Common myeloid progenitor, CD34-positive (primary cell): ENCODE measurements around the gene DNAJB14. TPM values are rescaled to one million over a fixed set of nuclear protein-coding genes. Genes with fewer than 3 reads are reported as not detected.

ENCODE experiments used
- CTCF ChIA-PET: fragments of 350-600 bp; sonication (Branson Sonifier 250); formaldehyde crosslinking; loops from one replicate; lab custom pipeline; 2021; ENCODE audit warnings: antibody characterized with exemption; lab: Charles Lee
- POLR2A ChIA-PET: fragments of 350-600 bp; sonication (Branson Sonifier 250); formaldehyde crosslinking; loops from one replicate; lab custom pipeline; 2021; ENCODE audit warnings: antibody characterized with exemption; lab: Charles Lee
- DNase-seq, 3 donors: peaks; one replicate each; pipeline versions ENCODE4 v3.0.0 to v3.0.0-alpha.2; 2013
- H3K27ac ChIP-seq, 2 experiments: 1 replicate in 1 of 2; 2 replicates in 1 of 2; pipeline ENCODE4 v1.7.0; 2013; ENCODE audit warnings: inconsistent platforms in 2 of 2, low read length in 2 of 2, mild to moderate bottlenecking in 2 of 2, low read depth in 1 of 2, moderate library complexity in 1 of 2; ENCODE audit not compliant: severe bottlenecking in 2 of 2, insufficient read depth in 1 of 2, poor library complexity in 1 of 2
- H3K27me3 ChIP-seq, 5 experiments: replicated peaks in 2 of 5; 1 replicate in 3 of 5; 2 replicates in 2 of 5; pipeline versions ENCODE4 v1.6.1 to v1.7.0; 2013; ENCODE audit warnings: low read length in 4 of 5, mild to moderate bottlenecking in 2 of 5, moderate library complexity in 2 of 5, inconsistent platforms in 1 of 5; ENCODE audit not compliant: insufficient read depth in 5 of 5, control insufficient read depth in 4 of 5
- H3K36me3 ChIP-seq, 4 experiments: 1 replicate in 2 of 4; 2 replicates in 2 of 4; pipeline versions ENCODE4 v1.6.1 to v1.7.0; 2013; ENCODE audit warnings: low read length in 3 of 4, control low read depth in 1 of 4, mild to moderate bottlenecking in 1 of 4; ENCODE audit not compliant: control insufficient read depth in 4 of 4, insufficient read depth in 4 of 4
- H3K4me1 ChIP-seq, 4 experiments: 1 replicate in 3 of 4; 2 replicates in 1 of 4; pipeline versions ENCODE4 v1.6.1 to v1.7.1; 2013; ENCODE audit warnings: low read length in 3 of 4, mild to moderate bottlenecking in 3 of 4, control low read depth in 1 of 4, inconsistent platforms in 1 of 4, moderate library complexity in 1 of 4; ENCODE audit not compliant: control insufficient read depth in 4 of 4, insufficient read depth in 4 of 4; ENCODE audit errors: control extremely low read depth in 1 of 4
- H3K4me3 ChIP-seq, 7 experiments: 1 replicate in 4 of 7; 2 replicates in 3 of 7; pipeline versions ENCODE4 v1.5.1 to v1.7.0; 2013; ENCODE audit warnings: mild to moderate bottlenecking in 7 of 7, low read length in 6 of 7, moderate library complexity in 6 of 7, inconsistent platforms in 2 of 7, low read depth in 2 of 7, control low read depth in 1 of 7; ENCODE audit not compliant: insufficient read depth in 4 of 7, control insufficient read depth in 1 of 7; ENCODE audit errors: extremely low read depth in 1 of 7
- H3K9me3 ChIP-seq, 5 experiments: 1 replicate in 4 of 5; 2 replicates in 1 of 5; pipeline versions ENCODE4 v1.6.1 to v1.7.1; 2013; ENCODE audit warnings: low read length in 4 of 5, mild to moderate bottlenecking in 2 of 5, inconsistent platforms in 1 of 5, low read depth in 1 of 5, moderate library complexity in 1 of 5; ENCODE audit not compliant: control insufficient read depth in 4 of 5, insufficient read depth in 2 of 5; ENCODE audit errors: control extremely low read depth in 1 of 5
- WGBS: methylation state at CpG from one replicate; pipeline ENCODE4 v1.1.5; 2013; ENCODE audit not compliant: insufficient coverage; 5-methylcytosine and 5-hydroxymethylcytosine counted together
- polyA plus RNA-seq: library from polyadenylated mRNA; unstranded; fragments of 120-200 nt; gene quantifications from one replicate; pipeline ENCODE4 v1.2.1, GENCODE V29; 2013

The DNAJB14 gene
- polyA plus RNA-seq: 28.9 TPM

GRCh38 chr4:99946356-99947189 is at the start of gene DNAJB14:
DNAJB14 (minus strand) TSS chr4:99946618; CDS start chr4:99946571, 47 bp downstream.
- ChIA-PET CTCF (interaction anchor here (0.9 to 2.7 kb wide), 12 partner anchors 11 to 383 kb away, joined by 3 to 14 read pairs (median 4); partner anchors contain the start of genes LAMTOR3 and TRMT10A), POLR2A (interaction anchor here (1.8 kb wide), 1 partner anchor 53 kb away, joined by 10 read pairs; the partner anchor contains the start of gene LAMTOR3)
- H3K27ac ChIP-seq: peak within 1 kb of the TSS; percentile 84 to 91
- peaks cover 17 to 47% (median 30%) of the 10 kb centered on the region in 4 experiments for H3K4me1 ChIP-seq
- no peaks in the 10 kb centered on the region for H3K27me3 ChIP-seq
- no peaks in the 10 kb centered on the region for H3K9me3 ChIP-seq
- peaks cover 2 to 22% (median 3%) of the 10 kb centered on the region in 4 experiments for H3K36me3 ChIP-seq
- H3K4me3 ChIP-seq: peak within 1 kb of the TSS; percentile 67 to 97 (median 85)
- DNase-seq: peak; percentile 80 to 89 (median 85)
- 2% methylated on average over 86 of the region's 87 CpGs for WGBS

GRCh38 chr4:99991741-99992140 is 45.3 kb upstream of the DNAJB14 start:
- no peaks in the 10 kb centered on the region for H3K36me3 ChIP-seq
- no peaks in the 10 kb centered on the region for H3K4me1 ChIP-seq
- no peak for DNase-seq
- CTCF ChIA-PET: no interaction called here
- H3K9me3 ChIP-seq: no peaks in the 10 kb centered on the region
- WGBS: 83% methylated on average over 1 of the region's 3 CpGs
- no peak overlapping the region for H3K27ac ChIP-seq
- H3K4me3 ChIP-seq: no peak overlapping the region
- no peaks in the 10 kb centered on the region for H3K27me3 ChIP-seq
- POLR2A ChIA-PET: no interaction called here

- CTCF ChIA-PET: interaction anchor here (1.1 kb wide), 1 partner anchor 38 kb away, joined by 4 read pairs; no protein-coding TSS in a partner anchor
- no peaks in the 10 kb centered on the region for H3K27me3 ChIP-seq
- no peaks in the 10 kb centered on the region for H3K36me3 ChIP-seq
- H3K4me3 ChIP-seq: no peak overlapping the region
- H3K27ac ChIP-seq: no peak overlapping the region
- no peaks in the 10 kb centered on the region for H3K9me3 ChIP-seq
- no peak for DNase-seq
- H3K4me1 ChIP-seq: no peaks in the 10 kb centered on the region
- POLR2A ChIA-PET: no interaction called here
These were observed 41.3 kb upstream of the DNAJB14 start for GRCh38 chr4:99987681-99988080.

GRCh38 chr4:99986792-99987191 is 40.4 kb upstream of the DNAJB14 start:
- no CpG with 5 or more reads among the region's 4 CpGs for WGBS
- ChIA-PET CTCF (no interaction called here), POLR2A (no interaction called here)
- no peak overlapping the region for H3K4me3 ChIP-seq
- no peaks in the 10 kb centered on the region for H3K36me3 ChIP-seq
- no peaks in the 10 kb centered on the region for H3K27me3 ChIP-seq
- H3K9me3 ChIP-seq: no peaks in the 10 kb centered on the region
- no peaks in the 10 kb centered on the region for H3K4me1 ChIP-seq
- H3K27ac ChIP-seq: no peak overlapping the region
- no peak for DNase-seq

- H3K4me3 ChIP-seq: no peak overlapping the region
- POLR2A ChIA-PET: no interaction called here
- no peaks in the 10 kb centered on the region for H3K36me3 ChIP-seq
- no peak overlapping the region for H3K27ac ChIP-seq
- CTCF ChIA-PET: no interaction called here
- 100% methylated on average over 1 of the region's 4 CpGs for WGBS
- H3K9me3 ChIP-seq: no peaks in the 10 kb centered on the region
- DNase-seq: no peak
- no peaks in the 10 kb centered on the region for H3K4me1 ChIP-seq
- no peaks in the 10 kb centered on the region for H3K27me3 ChIP-seq
These were observed 37.0 kb upstream of the DNAJB14 start for GRCh38 chr4:99983289-99983943.

GRCh38 chr4:99979872-99980271 is 33.5 kb upstream of the DNAJB14 start:
- Histone ChIP-seq H3K4me3 (no peak overlapping the region), H3K27ac (no peak overlapping the region), H3K27me3 (no peaks in the 10 kb centered on the region), H3K36me3 (no peaks in the 10 kb centered on the region), H3K9me3 (no peaks in the 10 kb centered on the region), H3K4me1 (no peaks in the 10 kb centered on the region)
- DNase-seq: no peak
- POLR2A ChIA-PET: no interaction called here
- CTCF ChIA-PET: no interaction called here
